ENCODE data around the gene MSH5. TPM values are rescaled to one million over a fixed set of nuclear protein-coding genes. Genes with fewer than 3 reads are reported as not detected.

The MSH5 gene
- total and polyA plus RNA-seq, 9 of the 15 experiments (the other 6 are each of a cell fraction or from before 2014, with no cell fraction given) = 12.5 to 104 (median 46.6) TPM

DNA sequence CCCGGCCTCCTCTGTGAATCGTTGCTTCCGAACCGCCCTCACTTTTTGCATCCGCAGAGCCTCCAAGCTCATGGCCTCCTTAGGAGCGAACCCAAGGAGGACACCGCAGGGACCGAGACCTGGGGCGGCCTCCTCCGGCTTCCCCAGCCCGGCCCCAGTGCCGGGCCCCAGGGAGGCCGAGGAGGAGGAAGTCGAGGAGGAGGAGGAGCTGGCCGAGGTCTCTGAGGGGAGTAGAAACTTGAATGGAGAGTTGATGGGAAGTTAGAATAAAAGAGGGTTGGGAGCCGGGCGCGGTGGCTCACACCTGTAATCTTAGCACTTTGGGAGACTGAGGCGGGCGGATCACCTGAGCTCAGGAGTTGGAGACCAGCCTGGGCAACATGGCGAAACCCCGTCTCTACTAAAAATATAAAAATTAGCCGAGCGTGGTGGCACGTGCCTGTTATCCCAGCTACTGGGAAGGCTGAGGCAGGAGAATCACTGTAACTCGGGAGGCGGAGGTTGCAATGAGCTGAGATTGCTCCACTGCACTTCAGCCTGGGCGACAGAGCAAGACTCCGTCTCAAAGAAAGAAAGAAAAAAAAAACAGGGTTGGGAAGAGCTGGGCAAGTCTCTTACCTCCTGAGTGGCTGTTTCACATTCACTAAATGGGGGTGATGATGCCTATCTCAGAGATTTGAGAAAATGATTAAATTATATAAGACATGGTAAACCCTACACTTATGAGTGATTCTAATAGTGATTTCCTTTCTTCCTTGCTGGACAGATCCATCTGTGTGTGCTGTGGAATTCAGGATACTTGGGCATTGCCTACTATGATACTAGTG, 805 bp downstream of the MSH5 start (continued):
- TF ChIP-seq BCL6 (CRISPR knock-in tag; IDR thresholded peaks at IDR 0.05) = no peak
- no peak for TF ChIP-seq HIVEP1 (CRISPR knock-in tag; IDR thresholded peaks at IDR 0.05)
- TF ChIP-seq ZFP91 (CRISPR knock-in tag; IDR thresholded peaks at IDR 0.05) = 0 out of 2 replicates have a peak, but pooled peaks have one; percentile 15
- TF ChIP-seq TAF15 (IDR thresholded peaks at IDR 0.05; ENCODE audit: low read depth, low read length) = 0 out of 2 replicates have a peak, but pooled peaks have one; percentile 75
- TF ChIP-seq ZKSCAN1 (IDR thresholded peaks at IDR 0.05; ENCODE audit: low read depth, low read length) = no peak
- no peak for TF ChIP-seq BMI1 (IDR thresholded peaks at IDR 0.05; ENCODE audit: low read length)
- no peak for TF ChIP-seq SIN3B (IDR thresholded peaks at IDR 0.05; ENCODE audit: low read depth)
- no peak for TF ChIP-seq NBN (IDR thresholded peaks at IDR 0.05; ENCODE audit: low read depth)
- no peak for TF ChIP-seq DIDO1 (tag; IDR thresholded peaks at IDR 0.05; ENCODE audit: low read depth)
- no peak for TF ChIP-seq DLX4 (CRISPR knock-in tag; IDR thresholded peaks at IDR 0.05)
- TF ChIP-seq MTA1 (IDR thresholded peaks at IDR 0.05; ENCODE audit: borderline replicate concordance) = 0 out of 2 replicates have a peak, but pooled peaks have one; percentile 8
- no peak for TF ChIP-seq ZC3H8 (IDR thresholded peaks at IDR 0.05)
- TF ChIP-seq KLF10 (CRISPR knock-in tag; IDR thresholded peaks at IDR 0.05) = peak; percentile 73; the same call in 1 of the 2 replicates
- peak; percentile 74; the same call in 1 of the 2 replicates for TF ChIP-seq RBFOX2 (IDR thresholded peaks at IDR 0.05; ENCODE audit: low read depth, low read length)
- TF ChIP-seq STAG1 (CRISPR knock-in tag; IDR thresholded peaks at IDR 0.05; ENCODE audit: borderline replicate concordance) = no peak
- no peak for TF ChIP-seq CCNT2 (IDR thresholded peaks at IDR 0.05; ENCODE audit: borderline replicate concordance, extremely low read depth, insufficient read length, low read depth, low read length)
- 0 out of 2 replicates have a peak, but pooled peaks have one; percentile 60 for TF ChIP-seq CHCHD3 (CRISPR knock-in tag; IDR thresholded peaks at IDR 0.05)
- 0 out of 4 replicates have a peak, but pooled peaks of 1 of the 2 experiments have one; percentile 1 for TF ChIP-seq RAD21 (CRISPR knock-in tag; conservative IDR thresholded peaks at IDR 0.05 in 1 of 2, IDR thresholded peaks at IDR 0.05 in 1 of 2)
- TF ChIP-seq CREB5 (CRISPR knock-in tag; IDR thresholded peaks at IDR 0.05) = no peak
- peak; percentile 12; the same call in 1 of the 2 replicates for TF ChIP-seq BCOR (IDR thresholded peaks at IDR 0.05)
- peak; percentile 96 for TF ChIP-seq RBM14 (IDR thresholded peaks at IDR 0.05; ENCODE audit: borderline replicate concordance, insufficient read depth, low read depth, low read length)
- TF ChIP-seq NCOA6 (IDR thresholded peaks at IDR 0.05) = no peak
- no peak for TF ChIP-seq ARNT (IDR thresholded peaks at IDR 0.05)
- no peak for TF ChIP-seq SMAD2 (IDR thresholded peaks at IDR 0.05; ENCODE audit: low read depth, low read length)
- peak; percentile 7; the same call in 1 of the 2 replicates for TF ChIP-seq POLR2G (IDR thresholded peaks at IDR 0.05; ENCODE audit: low read depth, low read length)
- no peak for TF ChIP-seq ZC3H11A (IDR thresholded peaks at IDR 0.05; ENCODE audit: low read depth, low read length)
